HG03175 (cell line): Measurements from ENCODE around the gene COX6A2.
"Not testable (repeated sequence)": the region's sequence is repeated elsewhere in the genome, so short reads cannot be mapped to it uniquely, and the experiment has no call there.

Experiments
- ATAC-seq: cut with Tn5 transposase; IDR thresholded peaks from one replicate; pipeline ENCODE4 v1.9.1; 2021; ENCODE audit warnings: mild to moderate bottlenecking, moderate library complexity; ENCODE audit not compliant: unreplicated experiment

The COX6A2 gene

DNA sequence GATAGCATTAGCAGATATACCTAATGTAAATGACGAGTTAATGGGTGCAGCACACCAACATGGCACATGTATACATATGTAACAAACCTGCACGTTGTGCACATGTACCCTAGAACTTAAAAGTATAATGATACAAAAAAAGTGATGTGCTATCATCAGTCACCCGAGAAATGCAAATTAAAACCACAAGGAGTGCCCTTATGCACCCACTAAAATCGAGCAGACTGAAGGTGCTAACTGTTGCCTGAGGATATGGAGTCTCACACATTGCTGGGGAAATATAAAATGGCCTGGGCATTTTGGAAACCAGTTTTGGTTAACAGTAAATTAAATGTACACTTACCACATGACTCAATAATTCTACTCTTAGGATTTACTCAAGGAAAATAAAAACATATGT is 10.9 kb upstream of the COX6A2 start:
- not testable (repeated sequence) for ATAC-seq

GRCh38 chr16:31438414-31438813 is 10.3 kb upstream of the COX6A2 start:
- ATAC-seq, result no peak

DNA sequence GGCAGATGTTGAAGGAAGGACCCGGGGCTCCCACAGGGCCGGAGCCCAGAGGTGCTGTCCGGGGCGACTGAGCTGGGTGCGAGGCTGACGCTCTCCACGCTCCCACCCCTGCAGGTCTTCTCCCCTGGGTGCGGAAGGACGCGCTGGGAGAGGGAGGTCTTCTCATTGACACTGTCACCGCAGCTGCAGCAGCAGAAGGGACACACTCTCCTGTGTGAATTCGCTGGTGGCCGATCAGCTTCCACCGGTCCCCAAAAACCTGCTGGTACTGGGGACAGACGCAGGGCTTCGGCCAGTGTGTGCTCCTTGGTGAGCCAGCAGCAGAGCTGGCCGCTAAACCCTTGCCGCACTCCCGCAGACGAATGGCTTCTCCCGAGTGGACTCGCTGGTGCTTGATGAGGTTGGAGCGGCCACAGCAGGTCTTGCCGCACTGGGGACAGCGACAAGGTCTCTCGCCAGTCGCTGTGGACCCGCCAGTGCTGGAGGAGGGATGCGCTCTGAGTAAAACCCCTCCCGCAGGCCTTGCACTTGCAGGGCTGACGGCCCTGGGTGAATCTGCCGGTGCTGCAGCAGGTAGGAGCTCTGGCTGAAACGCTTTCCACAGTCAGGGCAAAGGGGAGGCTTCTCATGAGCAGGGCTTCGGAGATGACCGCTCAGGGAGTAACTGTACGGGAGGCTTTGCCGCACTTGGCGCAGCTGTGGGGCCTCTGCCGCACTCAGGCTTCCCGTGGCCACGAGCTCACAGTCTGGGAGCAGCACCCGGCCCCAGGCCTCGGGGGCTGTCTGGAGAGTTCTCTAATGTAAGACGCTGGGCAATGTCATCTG is 8.3 kb upstream of the COX6A2 start:
- ATAC-seq, result no peak

DNA sequence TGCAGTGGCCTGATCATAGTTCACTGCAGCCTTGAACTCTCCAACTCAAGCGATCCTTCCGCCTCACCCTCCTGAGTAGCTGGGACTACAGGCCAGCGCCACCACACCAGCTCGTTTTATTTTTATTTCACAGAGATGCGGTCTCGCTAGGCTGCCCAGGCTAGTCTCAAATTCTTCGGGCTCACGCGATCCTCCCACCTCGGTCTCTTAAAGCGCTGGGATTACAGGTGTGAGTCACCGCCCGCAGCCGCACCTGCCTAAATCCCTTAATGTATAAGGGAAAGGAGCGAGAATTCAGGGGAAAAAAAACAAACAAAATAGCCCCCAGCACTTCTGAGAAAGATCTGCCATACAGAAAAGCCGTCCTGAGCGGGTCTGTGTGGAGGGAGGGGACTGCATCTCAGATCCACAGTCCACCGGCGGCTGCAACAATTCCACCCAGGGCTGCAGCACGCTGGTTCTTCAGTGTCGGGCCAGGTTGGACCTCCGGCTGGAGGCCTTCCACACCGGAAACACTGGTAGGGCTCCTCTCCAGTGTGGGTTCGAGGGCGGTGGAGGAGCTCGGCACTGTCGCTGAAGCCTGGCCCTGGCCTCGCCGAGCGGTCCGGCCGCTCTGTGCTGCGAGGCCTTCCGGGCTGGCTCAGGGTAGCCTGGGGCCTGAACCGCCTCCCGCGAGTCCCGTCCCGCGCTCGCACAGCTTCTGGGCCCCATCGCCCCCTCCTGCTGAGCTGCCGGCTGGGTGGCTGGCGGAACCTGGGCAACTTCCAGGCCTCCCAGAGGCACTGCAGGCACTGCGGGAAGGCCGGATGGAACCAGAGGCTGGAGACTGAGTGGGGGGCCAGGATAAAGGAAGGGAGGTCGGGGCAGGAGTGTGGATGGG is 7.4 kb upstream of the COX6A2 start:
- no peak for ATAC-seq

GRCh38 chr16:31430380-31431052 is 2.4 kb upstream of the COX6A2 start:
- no peak for ATAC-seq

GRCh38 chr16:31429796-31430195 is 1.6 kb upstream of the COX6A2 start:
- ATAC-seq, result no peak

- no peak for ATAC-seq
Measured at GRCh38 chr16:31429314-31429713, 1.2 kb upstream of the COX6A2 start.

GRCh38 chr16:31428638-31429247 is 583 bp upstream of the COX6A2 start:
- ATAC-seq, result no peak

DNA sequence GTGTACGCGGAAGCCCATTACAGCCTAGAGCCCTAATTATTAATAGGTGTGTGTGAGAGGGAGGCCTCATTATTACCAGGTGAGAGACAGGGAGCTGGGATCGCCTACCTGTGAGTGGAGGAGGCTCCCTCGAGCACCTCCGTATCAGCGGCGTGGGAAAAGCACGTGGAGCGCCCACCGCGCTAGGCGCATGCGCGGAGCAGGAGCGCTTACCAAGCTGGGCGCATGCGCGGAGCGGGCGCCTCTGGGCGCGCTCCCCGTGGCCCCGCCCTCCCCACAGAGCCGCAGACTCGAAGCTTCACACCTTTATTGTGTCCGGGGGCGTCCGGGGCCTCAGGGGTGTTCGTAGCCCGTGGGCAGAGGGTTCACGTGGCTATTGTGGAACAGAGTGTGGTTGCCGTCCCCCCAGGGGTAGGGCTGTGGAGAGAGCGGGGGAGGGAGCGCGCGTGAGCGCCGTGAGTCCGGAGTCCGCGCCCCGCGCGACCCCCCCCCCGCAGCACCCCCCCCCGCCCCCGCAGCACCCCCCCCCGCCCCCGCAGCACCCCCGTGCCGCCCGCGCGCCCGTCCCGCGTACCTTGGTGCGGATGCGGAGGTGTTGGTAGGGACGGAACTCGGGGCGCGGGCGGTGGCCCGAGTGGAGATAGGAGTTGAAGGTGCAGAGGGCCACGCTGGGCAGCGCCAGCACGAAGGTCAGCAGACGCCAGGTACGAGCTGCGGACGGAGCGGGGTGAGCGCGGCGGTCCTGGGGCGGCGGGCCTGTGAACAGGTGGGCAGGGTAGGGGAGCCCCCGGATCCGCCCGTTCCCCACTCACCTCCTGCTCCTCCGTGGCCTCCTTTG is 500 bp downstream of the COX6A2 start:
- no peak for ATAC-seq

- ATAC-seq, result no peak
Measured at GRCh38 chr16:31423801-31424200, 4.4 kb downstream of the COX6A2 start.

DNA sequence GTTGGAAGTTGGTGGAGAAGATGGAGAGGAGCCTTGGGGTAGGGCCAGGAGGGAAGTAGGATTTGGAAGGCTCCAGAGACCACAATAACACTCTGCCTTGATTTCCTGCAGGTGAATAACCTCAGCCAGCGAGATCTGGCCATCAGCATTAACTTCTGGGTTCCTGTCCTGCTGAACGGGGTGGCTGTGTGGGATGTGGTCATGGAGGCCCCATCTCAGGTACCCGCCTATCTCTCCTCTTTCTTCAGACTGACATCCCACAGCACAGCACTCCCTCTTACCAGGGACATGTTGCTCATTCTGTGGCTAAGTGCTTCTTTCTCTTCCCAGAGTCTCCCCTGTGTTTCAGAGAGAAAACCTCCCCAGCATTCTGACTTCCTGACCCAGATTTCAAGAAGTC is 4.9 kb downstream of the COX6A2 start:
- ATAC-seq, result no peak

GRCh38 chr16:31421587-31421986 is 6.6 kb downstream of the COX6A2 start:
- ATAC-seq, result no peak

- no peak for ATAC-seq
Measured at GRCh38 chr16:31420037-31420436, 8.1 kb downstream of the COX6A2 start.

GRCh38 chr16:31417916-31418315 is 10.2 kb downstream of the COX6A2 start:
- no peak for ATAC-seq

GRCh38 chr16:31417036-31417435 is 11.1 kb downstream of the COX6A2 start:
- ATAC-seq, result not testable (repeated sequence)

DNA sequence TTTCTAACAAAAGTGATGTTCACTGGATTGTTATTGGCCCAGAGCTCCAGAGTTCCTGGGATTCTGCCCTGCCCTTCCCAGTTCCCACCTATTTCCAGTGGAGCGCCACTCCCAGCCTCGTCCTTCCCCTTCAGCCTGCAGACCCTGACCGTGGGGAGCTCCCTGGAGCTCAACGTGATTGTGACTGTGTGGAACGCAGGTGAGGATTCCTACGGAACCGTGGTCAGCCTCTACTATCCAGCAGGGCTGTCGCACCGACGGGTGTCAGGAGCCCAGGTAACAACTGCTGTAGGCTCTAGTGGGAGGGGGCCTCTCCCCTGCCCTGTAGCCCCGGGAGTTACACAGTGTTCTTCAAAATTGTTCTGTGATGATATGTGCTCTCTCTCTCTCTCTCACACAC is 11.8 kb downstream of the COX6A2 start:
- no peak for ATAC-seq

DNA sequence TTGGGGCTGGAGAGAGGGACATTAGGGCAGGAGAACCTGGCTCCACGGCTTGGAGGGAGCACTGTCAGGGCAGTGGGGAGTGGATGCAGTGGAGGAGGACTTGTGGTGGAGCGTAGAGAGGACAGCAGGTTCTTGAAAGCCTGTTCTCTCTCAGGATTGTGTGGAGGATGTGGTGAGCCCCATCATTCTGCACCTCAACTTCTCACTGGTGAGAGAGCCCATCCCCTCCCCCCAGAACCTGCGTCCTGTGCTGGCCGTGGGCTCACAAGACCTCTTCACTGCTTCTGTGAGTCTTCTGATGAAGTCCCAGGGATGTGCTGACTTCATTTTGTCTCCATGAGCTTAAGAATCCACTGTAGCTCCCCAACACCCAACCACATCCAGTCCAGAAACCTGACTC is 13.5 kb downstream of the COX6A2 start:
- ATAC-seq, result no peak

DNA sequence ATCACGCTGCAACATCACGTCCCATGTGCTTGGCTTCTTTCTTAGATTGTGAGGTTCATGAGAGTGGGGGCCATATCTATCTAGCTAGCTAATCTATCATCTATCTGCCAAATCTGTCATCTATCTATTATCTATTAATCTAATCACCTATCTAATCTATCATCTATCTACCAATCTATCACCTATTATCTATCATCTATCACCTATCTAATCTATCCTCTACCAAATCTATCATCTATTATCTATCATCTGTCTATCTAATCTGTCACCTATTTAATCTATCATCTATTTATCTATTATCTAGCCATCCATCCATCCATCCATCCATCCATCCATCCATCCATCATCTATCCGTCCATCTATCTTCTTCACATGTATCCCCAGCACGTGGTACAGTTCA is 14.2 kb downstream of the COX6A2 start:
- no peak for ATAC-seq

DNA sequence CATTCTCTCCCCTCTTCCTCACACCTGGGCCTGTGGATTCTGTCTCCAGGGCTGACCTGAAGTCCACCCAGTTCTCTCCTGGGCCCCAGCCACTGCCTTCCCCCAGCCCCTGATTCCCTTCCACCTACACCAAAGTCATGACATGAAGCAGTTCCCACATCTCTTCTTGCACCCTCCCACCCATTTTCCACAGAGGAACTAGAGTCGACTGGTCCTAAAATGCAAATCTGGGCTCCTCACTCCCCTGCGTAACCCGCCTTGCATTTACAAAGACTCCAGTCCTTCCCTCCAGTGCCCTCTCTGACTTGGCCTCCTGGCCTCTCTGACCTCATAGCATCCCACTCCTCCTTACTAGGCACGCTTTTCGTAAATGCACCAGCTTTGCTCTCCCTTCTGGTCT is 14.8 kb downstream of the COX6A2 start:
- ATAC-seq, result no peak

DNA sequence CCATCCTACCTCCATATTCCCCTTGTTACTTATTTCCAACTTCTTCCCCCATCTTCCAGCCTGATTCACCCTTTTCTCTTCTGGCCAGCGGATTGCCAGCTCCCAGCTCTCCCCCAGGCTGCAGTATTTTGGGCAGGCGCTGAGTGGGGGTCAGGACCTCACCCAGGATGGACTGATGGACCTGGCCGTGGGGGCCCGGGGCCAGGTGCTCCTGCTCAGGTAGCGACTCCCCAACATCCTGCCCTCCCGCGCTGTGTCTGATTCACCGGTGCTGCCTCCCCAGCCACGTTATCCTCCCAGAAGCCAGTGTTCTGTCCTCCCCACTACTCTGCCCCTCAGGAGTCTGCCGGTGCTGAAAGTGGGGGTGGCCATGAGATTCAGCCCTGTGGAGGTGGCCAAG is 15.4 kb downstream of the COX6A2 start:
- no peak for ATAC-seq
